GM18502 (cell line): ENCODE measurements around the gene TTC28.

Experiments used
- ATAC-seq: cut with Tn5 transposase; IDR thresholded peaks from one replicate; pipeline ENCODE4 v1.9.1; 2021; ENCODE audit warnings: mild to moderate bottlenecking; ENCODE audit not compliant: unreplicated experiment, poor library complexity

TTC28 gene

DNA sequence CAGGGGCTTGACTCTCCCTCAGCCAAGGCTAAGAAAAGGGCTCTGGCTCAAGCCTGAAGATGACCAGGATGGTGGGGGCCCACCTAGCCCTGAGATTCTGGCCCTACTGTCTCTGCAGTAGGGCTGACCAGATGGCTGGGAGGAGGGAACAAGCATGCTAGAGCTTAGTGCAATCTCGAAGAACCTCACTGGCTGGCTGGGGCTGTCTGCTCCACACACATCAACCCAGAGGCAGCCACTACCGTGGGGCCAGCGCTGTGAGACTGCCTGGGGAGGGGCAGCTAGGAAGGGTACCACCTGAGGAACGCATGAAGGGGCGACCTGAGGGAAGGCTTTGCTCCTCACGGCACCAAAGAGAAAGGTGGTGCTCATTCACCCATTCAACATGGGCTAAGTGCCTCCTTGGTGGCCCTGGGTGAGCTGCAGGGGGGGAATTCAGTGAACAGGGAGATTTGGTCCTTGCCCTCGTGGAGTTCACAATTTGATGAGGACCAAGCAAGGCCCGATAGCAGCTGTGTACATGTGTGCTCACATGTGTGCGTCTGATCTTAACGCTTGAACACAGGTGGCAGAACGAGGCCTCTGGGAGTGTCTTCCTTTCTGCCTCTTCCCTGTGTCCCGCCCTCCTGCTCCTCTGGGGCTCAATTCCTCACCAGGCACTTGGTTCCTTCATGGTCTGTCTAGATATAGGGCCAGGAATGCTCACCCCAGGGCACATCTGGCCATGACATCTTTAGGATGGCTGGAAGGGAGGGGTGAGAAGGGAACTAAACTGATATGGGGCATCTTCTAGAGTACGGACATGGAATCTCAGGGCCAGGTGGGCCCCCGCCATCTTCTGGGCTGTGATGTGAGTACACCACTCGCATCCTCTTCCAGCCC lies 658.3 kb downstream of the TTC28 start:
- ATAC-seq, result no peak

DNA sequence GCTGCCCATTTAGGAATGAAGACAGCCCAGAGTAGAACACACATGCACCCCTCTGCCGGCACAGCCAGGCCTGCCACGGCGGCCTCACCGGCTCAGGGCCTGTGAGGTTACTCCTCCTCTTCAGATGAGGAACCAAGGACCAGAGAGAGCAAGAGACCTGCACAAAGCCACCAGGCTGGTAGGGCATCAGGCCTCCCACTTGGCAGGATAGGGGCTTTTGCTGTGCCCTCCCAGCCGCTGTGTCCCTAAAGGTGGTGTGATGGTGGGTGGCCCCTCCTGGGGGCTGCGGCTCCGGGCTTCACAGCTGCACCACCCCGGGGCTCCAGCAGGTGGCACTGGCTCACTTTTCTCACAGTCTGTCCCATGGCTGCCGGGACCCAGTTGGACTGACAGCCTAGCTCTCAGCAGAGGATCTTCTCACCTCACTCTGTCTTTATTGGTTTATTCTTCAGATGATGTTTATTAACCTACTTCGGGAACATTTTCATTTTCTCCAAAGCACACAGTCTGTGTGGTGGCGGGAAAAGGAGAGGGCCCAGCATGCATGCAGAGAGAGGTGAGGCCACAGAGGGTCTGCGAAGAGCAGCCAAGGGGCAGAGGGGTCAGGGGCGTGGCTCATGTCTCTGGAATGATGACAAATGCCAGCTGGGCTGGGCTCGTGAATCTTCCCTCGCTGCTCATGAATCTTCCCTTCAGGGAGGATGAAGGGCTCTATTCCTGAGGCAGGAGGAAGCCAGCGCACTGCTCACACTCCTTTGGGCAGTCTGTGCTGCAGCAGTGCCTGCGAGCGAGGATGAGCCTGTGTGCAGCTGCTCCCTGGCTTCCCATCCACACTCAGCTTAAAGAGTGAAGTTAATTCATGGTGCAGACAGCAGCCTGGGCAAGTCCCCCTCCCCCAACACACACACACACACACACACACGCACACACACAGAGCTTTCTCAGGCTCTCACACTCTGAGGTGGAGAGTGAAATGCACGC lies 659.5 kb downstream of the TTC28 start:
- ATAC-seq, result no peak

DNA sequence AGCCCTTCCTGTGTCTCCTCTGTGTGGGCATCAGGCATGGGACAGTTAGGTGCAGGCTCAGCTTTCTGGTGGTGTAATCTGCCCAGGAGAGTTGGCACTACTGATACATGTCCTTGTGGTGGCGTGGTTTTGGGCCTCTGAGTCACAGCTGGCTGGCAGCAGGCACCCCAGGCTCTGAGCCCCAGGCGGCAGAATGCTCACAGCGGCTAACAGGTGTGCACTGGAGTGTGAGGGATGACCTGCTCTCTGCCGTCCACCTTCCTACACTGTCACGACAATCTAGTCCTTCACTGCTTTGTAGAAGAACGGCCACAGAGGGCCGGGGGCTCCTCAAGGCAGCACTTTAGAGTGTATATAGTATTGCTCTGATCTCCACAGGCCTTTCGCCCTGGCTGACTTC lies 660.3 kb downstream of the TTC28 start:
- ATAC-seq, result no peak

DNA sequence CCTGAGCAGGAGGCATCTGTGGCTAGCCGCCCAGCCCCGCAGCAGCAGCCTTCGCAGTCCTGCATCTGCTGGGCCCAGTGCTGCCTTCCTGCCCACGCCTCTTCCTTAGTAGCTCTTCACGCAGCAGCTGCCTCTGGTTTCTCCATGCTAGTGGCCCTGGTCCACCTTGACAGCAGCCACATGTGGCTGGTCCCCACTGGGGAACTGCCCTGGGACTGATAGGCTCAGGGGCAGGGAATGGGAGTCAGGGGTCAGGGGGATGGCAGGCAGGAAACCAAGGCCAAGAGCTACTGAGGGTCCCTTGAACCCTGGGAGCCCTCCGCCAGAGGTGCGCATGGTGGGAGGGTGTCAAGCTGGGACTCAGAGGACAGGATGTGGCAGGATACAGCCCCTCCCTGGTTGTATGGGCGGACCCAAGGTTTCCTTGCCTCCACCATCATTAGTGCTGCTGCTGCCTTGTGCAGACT lies 661.1 kb downstream of the TTC28 start:
- no peak for ATAC-seq

DNA sequence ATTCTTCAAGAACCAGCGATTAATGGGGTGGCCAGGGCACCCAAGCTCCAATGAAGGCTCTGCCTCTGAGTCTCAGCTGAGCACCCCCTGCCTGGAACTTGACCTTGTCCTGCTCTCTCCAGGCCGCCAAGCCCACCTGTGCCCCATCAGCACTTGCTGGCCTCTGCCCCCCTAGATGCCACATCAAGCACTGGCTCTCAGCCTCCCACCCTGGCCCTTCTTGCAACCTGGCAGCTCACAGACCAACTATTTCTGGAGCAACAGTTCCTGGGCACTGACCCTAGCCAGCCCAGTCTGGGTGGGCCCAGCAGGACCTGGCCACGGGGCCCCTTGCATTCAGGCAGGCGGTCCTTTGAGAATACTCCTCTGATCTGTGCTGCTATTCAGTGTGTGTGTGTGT lies 661.8 kb downstream of the TTC28 start:
- ATAC-seq, result no peak

DNA sequence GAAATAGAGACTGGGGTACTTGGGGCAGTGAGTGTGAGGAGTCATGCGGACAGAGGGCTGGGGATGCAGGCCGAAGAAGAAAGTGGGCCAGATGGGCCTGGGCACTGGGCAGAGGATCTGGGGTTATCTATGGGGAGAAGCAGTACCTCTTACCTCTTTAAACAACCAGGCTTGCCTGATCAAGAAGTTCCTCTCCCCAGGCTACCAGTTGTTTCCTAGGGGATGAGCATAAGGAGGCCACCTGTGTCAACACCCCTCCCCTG lies 662.2 kb downstream of the TTC28 start:
- ATAC-seq, result no peak

DNA sequence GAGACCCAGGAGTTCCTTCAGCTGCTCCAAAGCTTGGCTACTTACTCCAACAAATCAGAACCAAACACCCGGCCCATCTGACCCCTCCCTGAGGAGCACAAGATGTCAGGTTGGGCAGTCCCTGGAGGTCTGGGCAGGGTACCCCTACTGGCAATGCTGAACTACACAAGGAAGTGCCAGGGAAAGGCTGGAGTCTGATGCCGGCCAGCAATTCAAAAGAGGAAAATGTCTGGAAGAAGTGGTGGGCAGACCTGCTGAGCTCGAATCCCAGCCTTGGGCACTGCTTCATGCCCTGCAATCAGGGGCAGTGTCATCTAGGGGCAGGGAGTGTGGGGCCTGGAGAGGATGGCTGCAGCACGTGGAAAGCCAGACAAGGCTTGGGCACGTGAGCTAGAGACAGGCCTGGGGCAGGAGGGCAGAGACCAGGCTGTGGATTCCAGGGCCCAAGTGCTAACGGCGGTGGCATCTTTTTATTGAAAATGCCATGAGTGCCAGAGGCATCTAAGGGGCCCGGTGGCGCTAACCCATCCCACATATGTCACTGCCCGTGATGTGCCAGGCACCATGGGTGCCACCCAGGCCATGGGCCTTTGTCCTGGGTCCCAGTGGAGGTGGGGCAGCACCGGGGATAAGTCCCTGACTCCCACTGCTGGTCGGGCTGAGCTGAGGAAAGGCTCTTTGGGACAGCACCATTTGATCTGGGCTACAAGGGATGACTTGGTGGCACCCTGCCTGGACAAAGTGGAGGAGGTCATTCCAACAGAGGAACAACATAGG lies 662.7 kb downstream of the TTC28 start:
- no peak for ATAC-seq

DNA sequence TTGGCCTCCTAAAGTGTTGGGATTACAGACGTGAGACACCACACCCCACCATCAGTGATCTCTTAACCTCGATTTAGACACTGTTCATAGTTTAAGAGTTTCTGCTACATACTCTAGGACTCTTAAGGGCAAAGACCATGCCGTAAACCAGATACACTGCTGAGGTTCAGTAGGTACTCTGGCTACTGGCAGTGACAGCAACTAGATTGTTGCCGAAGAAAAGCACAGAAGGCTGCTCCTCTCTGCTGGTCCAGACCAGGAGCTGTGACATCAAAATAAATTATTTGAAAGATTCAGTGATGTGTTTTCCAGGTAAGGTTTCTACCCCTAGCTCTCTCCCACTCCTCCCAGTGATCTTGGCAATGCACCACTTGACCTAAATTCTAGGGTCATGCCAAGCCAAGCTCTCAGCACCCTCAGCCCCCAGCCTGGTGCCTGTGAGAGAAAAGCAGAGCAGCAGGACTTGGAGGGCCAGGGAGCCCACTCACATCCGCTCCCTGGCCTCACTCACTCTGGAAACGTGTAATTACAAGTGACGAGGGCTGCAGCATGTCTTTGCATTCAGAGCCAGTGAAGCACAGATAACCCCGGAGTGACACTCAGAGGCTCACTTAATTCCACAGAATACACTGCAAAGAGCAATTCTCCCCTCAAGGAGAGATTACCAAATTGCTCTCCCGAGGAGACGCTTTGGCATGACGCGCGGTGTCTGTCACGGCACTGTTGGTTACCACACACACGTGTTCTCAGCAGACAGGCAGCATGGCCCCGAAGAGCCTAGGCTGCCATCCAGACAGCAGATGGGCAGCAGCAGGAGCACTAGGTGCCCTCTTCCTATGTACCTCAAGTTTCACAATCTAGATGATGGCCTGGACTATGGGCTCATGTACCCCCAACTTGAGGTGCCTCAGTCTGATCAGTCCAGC lies 663.7 kb downstream of the TTC28 start:
- ATAC-seq, result no peak

DNA sequence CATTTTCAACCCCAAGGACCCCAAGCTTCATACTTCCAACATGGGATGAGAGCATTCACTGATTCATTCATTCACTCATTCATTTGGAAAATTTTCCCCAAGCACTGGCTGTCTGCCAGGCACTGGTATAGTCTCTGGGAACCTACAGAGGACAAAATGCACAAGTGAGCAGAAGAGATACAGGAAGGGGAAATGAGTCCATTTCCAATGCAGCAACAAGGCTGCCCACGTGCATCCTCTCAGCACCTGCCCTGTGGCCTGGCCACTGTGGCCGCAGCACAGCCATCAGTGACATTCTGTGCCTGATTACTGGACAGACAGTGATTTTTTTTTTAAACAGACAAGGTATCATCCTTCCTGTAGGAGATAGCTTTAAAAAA lies 664.6 kb downstream of the TTC28 start:
- no peak for ATAC-seq

DNA sequence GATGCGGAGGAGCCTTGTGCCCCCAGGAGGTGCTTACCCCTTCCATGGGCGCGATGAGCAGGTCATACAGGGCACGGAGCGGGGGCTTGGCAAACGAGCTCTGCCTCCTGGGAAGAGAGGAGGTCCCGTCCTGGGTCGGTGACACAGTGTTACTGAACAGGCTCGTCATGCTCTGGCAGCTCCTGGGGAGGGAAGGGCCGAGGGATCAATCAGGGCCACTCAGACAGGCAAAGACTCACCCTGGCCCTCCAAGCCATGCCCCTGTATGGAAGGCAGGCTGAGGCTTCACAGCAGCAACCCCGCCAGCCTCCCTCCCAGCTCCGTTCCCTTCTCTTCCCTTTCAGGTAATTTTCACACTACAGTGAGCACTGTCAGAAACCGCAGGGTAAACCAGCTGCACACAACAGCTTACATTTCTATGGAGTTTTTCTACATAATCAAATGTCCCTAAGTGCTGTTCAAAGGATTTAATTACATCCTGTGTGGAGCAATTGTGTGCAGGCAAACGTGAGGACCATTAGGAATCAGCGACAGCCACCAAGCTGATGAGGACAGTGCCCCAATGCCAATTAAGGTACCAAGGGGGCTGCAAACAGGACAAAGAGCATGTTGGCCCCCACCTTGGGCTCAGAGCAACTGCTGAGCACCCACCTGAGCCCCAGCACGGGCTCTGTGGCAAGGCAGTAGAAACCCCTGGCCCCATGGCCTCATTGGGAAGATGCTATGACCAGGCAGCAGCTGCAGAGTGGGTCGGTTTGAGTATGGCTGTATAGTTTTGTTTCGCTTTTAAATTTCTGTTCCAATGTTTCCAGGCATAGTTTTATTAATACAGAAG lies 665.2 kb downstream of the TTC28 start:
- ATAC-seq, result no peak

DNA sequence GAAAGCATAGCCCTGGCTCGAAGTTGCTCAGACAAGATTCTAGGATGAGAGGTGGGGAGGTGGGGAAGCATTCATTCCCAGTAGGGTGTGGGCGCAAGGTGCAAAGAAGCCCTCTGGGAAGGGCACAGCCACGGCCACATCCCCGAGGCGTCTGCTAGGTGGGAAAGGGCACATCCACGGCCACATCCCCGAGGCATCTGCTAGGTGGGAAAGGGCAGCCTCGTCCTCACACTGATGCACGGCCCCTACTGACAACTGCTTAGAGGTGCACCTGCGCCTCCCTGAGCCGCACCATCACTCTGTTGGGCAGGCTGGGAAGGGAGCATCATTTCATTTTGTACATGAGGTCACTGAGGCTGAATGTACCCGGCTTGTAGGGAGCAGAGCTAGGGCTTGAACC lies 666.0 kb downstream of the TTC28 start:
- no peak for ATAC-seq

DNA sequence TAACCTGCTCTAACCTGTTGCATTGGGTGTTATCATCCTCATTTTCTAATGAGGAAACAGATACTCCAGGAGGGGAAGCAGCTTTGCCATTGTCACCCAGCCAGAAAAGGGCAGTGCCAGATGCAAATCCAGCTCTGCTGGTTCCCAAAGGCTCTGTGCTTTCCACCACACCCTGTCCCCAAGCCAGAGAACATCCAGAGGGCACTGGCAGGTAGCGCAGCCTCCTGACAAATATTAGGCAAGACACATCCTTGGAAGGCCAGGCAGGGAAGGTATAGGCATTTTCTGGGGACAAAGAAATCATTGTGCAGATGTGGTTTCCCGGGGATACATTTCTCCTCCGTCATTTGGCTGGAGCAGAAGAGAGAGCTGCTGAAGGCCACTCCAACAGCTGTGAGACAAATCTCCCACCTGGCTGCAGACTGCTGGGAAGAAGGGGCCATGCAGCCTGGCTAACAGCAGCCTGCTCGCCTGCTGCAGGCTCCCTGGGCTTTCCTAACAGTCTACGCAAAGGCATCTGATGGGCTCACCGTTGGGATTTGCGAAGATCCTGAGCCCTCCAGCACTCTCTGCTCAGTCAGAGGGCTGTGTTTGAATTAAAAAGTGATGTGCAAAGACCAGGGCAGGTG lies 666.7 kb downstream of the TTC28 start:
- no peak for ATAC-seq

DNA sequence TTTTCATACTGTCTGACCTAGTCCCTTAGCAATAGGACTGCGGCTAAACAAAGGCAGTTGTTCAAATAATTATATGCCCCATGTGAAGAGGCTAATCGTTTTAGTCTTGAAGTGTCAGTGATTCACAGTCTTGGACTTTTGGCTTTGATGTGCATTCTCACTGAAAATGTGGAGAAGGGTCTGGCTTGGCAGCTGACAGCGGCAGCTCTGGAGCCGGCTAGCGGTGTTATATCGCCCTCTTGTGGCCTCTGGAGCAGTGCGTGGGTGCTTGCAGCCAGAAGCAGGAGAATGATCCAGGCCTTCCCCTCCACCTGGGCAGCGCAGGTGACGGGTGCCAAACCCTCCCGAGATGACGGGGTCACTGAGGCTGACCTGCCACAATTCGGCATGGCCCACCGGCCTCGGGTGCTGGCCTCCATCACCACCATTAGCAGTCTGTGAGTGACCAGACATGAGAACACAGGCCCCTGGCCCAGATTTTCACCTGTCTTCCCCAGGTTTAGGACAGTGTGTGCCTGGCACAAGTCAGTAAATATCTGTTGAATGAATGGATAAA lies 670.3 kb downstream of the TTC28 start:
- ATAC-seq, result no peak

DNA sequence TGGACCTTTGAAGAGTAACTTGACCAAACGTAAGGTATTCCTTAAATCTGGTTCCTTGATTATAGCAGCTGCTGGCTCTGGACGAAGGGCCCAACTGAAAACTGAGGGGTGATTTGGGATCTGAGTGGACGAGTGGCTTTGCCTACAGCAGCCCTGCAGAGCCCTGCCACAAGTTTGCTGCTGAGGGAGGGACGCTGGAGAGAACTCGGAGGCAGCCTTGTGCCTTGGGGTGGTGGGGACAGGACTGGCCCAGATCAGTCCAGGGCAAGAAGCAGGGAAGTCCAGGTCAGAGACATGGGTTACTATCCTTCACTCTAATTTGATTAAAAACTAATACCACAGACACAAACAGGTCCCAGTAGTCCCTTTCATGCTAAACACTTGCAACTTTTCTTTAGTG lies 671.0 kb downstream of the TTC28 start:
- ATAC-seq, result no peak

DNA sequence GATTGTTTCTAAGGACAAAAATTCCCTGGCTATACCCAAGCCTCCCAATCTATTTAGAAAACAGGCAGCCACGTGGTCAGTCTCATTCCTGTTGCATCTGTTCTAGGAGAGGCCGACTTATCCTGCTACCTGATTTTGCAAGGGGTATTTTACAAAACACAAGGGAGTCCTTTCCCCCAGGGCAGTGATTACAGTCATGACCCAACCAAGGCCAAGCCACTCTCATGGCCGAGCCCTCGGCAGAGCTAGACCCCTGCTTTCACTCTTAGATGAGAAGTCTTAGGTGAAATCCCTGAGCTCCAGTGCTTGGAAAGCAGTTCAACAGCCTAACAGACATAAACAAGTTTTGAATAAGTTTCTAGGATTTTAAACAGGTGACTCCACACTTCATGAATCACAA lies 671.6 kb downstream of the TTC28 start:
- no peak for ATAC-seq

DNA sequence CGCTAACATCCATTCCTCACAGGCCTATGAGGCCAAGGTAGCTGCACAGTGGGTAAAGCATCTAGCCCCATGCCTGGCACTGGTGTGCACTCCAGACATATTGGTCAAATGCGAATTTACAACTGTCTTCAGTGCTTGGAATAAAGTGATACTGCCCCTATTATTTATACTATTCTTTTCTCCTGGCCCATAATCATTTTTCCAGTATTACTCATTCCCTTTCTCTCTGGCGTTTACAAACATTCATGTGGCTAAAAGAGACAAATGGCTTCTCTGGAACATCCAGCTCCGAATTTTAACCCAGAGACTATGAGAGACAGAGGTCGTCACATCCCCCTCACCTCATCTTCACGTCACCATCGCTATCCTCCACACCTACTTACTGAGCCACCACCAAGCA lies 673.4 kb downstream of the TTC28 start:
- no peak for ATAC-seq

DNA sequence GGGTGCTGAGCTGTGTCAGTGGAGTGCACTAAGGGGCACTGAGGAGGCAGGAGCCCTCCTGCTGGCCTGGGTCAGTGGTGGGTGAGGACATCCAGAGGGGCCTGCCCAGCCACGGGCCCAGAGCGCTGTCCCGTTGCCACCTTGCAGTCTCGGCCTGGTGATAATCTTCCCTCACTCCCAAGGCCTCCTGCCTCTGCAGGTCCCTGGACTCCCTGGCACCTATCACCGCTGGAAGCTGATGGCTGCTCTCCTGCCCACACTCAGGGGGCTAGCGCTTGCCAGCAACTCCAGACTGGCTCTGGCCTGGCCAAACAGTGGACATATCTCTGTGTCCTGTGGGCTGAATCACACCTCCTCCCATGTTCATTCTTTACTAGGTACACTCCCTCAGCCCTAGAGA lies 674.1 kb downstream of the TTC28 start:
- ATAC-seq, result no peak

DNA sequence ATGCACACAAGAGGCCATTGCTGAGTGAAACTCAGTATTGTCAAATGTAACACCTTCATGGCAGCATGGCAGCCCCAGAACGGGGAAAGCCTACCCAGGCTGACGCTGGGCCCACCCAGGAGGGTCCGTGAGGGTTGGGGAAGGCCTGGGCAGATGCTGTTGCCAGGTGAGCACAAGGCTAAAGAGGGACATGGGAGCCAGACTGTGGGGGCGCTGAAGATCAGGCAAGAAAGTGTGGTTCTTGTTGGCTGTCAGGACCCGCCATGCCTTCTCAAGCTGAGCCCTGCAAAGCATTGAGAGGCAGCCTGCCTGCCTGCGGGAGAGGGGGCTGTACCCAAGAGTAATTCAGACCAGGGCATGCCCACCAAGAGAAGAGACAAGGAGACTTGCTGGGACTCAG lies 675.6 kb downstream of the TTC28 start:
- no peak for ATAC-seq
